Type B pancreatic cell (in vitro differentiated cells): ENCODE data around the gene CHCHD4. TPM values are rescaled to one million over a fixed set of nuclear protein-coding genes. Genes with fewer than 3 reads are reported as not detected.
"Not testable (repeated sequence)": the region's sequence is repeated elsewhere in the genome, so short reads cannot be mapped to it uniquely, and the experiment has no call there.

Source experiments
- DNase-seq: peaks from one replicate; pipeline ENCODE4 v3.0.0; 2021; ENCODE audit warnings: mixed read lengths; ENCODE audit not compliant: unreplicated experiment; ENCODE audit errors: extremely low spot score
- H3K27ac Mint-ChIP-seq: 2 replicates; pipeline ENCODE4 v1.8.0; 2021; ENCODE audit warnings: mild to moderate bottlenecking, mixed read lengths
- H3K27me3 Mint-ChIP-seq: 2 replicates; pipeline ENCODE4 v1.8.0; 2021; ENCODE audit warnings: mixed read lengths
- H3K36me3 Mint-ChIP-seq: 2 replicates; pipeline ENCODE4 v1.8.0; 2021; ENCODE audit warnings: mixed read lengths
- H3K4me1 Mint-ChIP-seq: one replicate; pipeline ENCODE4 v1.8.0; 2021; ENCODE audit warnings: mixed read lengths; ENCODE audit not compliant: unreplicated experiment
- H3K4me3 Mint-ChIP-seq: 2 replicates; pipeline ENCODE4 v1.8.0; 2021; ENCODE audit warnings: mild to moderate bottlenecking, mixed read lengths
- H3K9me3 Mint-ChIP-seq: 2 replicates; pipeline ENCODE4 v1.8.0; 2021; ENCODE audit warnings: mixed read lengths
- total RNA-seq: library from RNA; stranded (reverse); gene quantifications from 2 replicates; pipeline ENCODE4 v1.2.1, GENCODE V29; 2021; ENCODE audit warnings: low replicate concordance
- TF ChIP-seq, protein P1 (sequence below): fragments of 200-600 bp; sonication (generic); conservative IDR thresholded peaks from 2 replicates; pipeline ENCODE4 v1.5.0; 2021; ENCODE audit warnings: antibody characterized with exemption, mild to moderate bottlenecking

Gene CHCHD4
- total RNA-seq, 1 donor from 2014 or later = 14.1 TPM

DNA sequence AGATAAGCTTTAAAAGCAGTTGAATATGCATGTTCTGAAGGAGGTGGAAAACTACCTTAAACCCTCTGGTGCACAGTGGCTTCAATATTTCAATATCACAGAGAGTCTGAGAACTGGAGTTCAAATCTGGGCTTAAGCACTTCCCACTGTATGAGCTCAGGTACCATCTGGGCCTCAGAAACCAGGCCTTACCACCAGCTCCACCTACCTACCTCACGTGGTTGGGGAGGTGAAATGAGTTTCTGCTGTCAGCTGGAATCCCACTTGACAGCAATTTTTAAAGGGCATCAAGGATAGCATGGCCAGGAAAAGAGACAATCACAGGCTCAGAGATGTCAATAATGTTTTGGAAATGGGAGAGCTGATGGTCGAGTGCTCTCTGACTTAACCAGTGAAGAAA is 5.0 kb downstream of the CHCHD4 start:
- Mint-ChIP-seq H3K4me3 (no peak overlapping the region), H3K9me3 (no peaks in the 10 kb centered on the region), H3K4me1 (peaks cover 17% of the 10 kb centered on the region), H3K27ac (no peak overlapping the region), H3K27me3 (no peaks in the 10 kb centered on the region), H3K36me3 (peaks cover 14% of the 10 kb centered on the region)
- no peak for DNase-seq
- TF ChIP-seq, protein P1, sequence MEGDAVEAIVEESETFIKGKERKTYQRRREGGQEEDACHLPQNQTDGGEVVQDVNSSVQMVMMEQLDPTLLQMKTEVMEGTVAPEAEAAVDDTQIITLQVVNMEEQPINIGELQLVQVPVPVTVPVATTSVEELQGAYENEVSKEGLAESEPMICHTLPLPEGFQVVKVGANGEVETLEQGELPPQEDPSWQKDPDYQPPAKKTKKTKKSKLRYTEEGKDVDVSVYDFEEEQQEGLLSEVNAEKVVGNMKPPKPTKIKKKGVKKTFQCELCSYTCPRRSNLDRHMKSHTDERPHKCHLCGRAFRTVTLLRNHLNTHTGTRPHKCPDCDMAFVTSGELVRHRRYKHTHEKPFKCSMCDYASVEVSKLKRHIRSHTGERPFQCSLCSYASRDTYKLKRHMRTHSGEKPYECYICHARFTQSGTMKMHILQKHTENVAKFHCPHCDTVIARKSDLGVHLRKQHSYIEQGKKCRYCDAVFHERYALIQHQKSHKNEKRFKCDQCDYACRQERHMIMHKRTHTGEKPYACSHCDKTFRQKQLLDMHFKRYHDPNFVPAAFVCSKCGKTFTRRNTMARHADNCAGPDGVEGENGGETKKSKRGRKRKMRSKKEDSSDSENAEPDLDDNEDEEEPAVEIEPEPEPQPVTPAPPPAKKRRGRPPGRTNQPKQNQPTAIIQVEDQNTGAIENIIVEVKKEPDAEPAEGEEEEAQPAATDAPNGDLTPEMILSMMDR = no peak

- Mint-ChIP-seq H3K9me3 (no peaks in the 10 kb centered on the region), H3K4me3 (no peak overlapping the region), H3K36me3 (peaks cover 18% of the 10 kb centered on the region), H3K27me3 (no peaks in the 10 kb centered on the region), H3K27ac (no peak overlapping the region), H3K4me1 (peaks cover 20% of the 10 kb centered on the region)
- DNase-seq = peak; percentile 48
- TF ChIP-seq, protein P1 = no peak
Observed at GRCh38 chr3:14118400-14119381, 6.0 kb downstream of the CHCHD4 start.

DNA sequence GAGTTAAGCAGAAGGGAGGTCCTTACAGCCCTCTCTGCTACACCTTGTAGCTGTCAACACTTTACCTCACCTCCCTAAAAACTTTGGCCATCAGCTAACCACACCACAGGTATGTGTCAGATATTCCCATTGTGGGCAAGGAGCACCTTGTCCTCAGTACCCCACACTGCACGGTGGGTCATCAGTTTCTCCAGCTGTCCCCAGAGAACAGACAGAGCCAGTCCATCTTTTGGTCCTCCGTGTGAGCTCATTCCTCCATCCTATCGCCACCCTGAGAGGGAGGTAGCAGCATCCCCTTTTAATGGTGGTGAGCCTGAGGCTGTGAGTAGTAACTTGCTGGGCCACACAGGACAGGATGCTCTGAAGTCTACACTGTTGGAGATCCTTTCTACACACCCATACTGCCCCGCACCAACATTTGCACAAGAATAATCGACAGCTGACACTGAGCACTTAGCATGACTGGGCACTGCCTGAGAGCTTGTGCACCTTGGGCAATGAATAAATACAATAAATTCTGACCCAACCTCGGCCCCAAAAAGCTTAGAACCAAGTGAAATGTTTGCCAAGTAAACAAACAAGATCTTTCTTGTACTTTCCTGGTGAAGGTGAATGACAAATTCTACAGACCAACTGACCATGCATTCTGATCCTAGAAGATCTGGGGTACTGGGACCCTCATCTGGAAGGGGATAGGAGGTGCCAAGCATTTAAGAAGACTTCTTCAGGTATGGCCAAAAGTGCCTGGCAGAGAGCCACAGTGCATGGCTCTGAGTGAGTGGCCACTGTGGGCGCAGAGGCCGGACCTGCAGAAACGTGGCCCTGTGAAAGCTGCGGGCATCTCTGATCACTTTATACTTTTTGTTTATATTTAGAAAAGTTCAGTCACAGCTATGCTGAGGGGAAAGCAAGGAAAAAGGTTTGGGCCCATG is 6.9 kb downstream of the CHCHD4 start:
- TF ChIP-seq, protein P1 = no peak
- no peaks in the 10 kb centered on the region for H3K9me3 Mint-ChIP-seq
- no peak overlapping the region for H3K4me3 Mint-ChIP-seq
- peak; percentile 52 for DNase-seq
- peaks cover 12% of the 10 kb centered on the region for H3K4me1 Mint-ChIP-seq
- H3K27ac Mint-ChIP-seq = no peak overlapping the region
- H3K36me3 Mint-ChIP-seq = peaks cover 26% of the 10 kb centered on the region
- no peaks in the 10 kb centered on the region for H3K27me3 Mint-ChIP-seq

DNA sequence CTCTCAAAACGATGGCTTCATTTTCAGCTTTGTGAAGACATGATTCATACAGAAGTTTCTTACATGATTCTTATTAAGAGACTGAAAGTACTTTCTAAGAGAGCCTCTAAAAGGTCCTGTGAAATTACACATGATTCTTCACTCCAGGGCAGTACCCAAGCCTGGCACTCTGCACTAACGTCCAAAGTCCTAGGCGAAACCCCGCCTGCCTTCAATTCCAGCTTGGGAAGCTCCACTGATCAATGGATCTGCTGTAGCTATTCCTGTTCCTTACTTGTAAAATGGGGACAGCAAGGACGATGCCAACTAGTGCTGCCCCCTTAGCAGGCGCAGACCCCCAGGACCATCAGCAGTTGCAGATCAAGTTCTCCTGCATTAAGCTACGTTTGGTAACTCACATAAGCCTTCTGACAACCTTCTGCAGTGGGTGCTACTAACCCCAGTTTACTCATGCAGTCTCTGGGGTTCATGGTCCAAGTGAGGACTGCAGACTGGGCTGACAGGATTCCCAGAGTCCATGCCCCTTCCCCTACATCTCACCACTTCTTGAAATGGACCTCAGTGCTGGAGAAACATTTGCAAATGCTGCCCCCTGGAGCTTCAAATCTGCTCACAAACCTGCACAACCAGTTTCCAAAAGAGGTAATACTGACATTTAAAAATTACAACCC is 10.6 kb downstream of the CHCHD4 start:
- Mint-ChIP-seq H3K4me3 (peak overlapping the region; percentile 25), H3K27ac (peak overlapping the region; percentile 51), H3K4me1 (peaks cover 8% of the 10 kb centered on the region), H3K9me3 (no peaks in the 10 kb centered on the region), H3K36me3 (peaks cover 18% of the 10 kb centered on the region), H3K27me3 (no peaks in the 10 kb centered on the region)
- DNase-seq = no peak
- TF ChIP-seq, protein P1 = peak; percentile 57

GRCh38 chr3:14110699-14111098 is 14.0 kb downstream of the CHCHD4 start:
- Mint-ChIP-seq H3K27me3 (peaks cover 4% of the 10 kb centered on the region), H3K36me3 (peaks cover 18% of the 10 kb centered on the region), H3K4me3 (no peak overlapping the region), H3K9me3 (no peaks in the 10 kb centered on the region), H3K27ac (no peak overlapping the region), H3K4me1 (peaks cover 8% of the 10 kb centered on the region)
- no peak for DNase-seq
- TF ChIP-seq, protein P1 = no peak

GRCh38 chr3:14109821-14110220 is 14.8 kb downstream of the CHCHD4 start:
- H3K4me3 Mint-ChIP-seq, H3K9me3 Mint-ChIP-seq, H3K27ac Mint-ChIP-seq, DNase-seq, H3K4me1 Mint-ChIP-seq, H3K27me3 Mint-ChIP-seq: not testable (repeated sequence)
- H3K36me3 Mint-ChIP-seq = peaks cover 18% of the 10 kb centered on the region
